Coronary artery (tissue), 2 donors: ENCODE measurements around the gene DDB1.

Source experiments
- DNase-seq: peaks from one replicate; pipeline ENCODE4 v3.0.0-alpha.2; 2017; ENCODE audit warnings: low spot score
- H3K27ac ChIP-seq, 2 donors: fragments of 200-600 bp; sonication (generic); one replicate each; pipeline ENCODE4 v1.5.1; 2016 to 2019
- H3K4me3 ChIP-seq: fragments of 200-600 bp; sonication (generic); 2 replicates; pipeline ENCODE4 v1.5.1; 2016; ENCODE audit warnings: mild to moderate bottlenecking, moderate library complexity
- TF ChIP-seq, protein P1 (sequence below): fragments of 200-600 bp; sonication (generic); IDR thresholded peaks from one replicate; pipeline ENCODE4 v1.5.1; 2019; ENCODE audit warnings: antibody characterized with exemption

The DDB1 gene

DNA sequence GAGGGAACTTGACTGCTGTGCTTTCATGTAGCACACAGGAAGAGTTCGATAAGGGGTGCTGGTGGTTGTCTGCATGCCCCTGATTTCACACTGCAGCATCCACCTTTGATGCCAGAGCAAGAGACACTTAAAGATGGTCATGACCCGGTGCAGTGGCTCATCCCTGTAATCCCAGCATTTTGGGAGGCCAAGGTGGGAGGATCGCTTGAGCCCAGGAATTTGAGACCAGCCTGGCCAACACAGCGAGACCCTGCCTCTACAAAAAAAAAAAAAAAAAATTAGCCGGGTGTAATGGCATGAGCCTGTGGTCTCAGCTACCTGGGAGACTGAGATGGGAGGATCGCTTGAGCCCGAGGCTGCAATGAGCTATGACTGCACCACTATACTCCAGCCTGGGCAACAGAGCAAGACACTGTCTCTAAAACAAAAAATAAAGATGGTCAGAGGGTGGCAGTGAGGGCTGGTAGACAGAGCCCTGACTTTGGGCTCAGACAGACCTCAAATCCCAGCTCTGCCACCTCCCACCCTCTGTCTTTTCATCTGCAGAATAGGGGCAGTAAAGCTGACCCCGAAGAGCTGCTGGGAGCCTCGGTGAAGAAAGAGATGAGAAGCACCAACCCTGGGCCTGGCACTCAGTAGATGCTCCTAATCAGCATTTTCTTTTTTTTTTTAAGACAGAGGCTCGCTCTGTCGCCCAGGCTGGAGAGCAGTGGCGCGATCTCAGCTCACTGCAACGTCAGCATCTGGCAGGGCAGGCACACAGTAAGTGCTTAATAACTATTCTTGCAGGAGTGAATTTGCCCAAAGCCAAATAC lies 55.5 kb downstream of the DDB1 start:
- DNase-seq: no peak
- TF ChIP-seq, protein P1, sequence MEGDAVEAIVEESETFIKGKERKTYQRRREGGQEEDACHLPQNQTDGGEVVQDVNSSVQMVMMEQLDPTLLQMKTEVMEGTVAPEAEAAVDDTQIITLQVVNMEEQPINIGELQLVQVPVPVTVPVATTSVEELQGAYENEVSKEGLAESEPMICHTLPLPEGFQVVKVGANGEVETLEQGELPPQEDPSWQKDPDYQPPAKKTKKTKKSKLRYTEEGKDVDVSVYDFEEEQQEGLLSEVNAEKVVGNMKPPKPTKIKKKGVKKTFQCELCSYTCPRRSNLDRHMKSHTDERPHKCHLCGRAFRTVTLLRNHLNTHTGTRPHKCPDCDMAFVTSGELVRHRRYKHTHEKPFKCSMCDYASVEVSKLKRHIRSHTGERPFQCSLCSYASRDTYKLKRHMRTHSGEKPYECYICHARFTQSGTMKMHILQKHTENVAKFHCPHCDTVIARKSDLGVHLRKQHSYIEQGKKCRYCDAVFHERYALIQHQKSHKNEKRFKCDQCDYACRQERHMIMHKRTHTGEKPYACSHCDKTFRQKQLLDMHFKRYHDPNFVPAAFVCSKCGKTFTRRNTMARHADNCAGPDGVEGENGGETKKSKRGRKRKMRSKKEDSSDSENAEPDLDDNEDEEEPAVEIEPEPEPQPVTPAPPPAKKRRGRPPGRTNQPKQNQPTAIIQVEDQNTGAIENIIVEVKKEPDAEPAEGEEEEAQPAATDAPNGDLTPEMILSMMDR: no peak
- Histone ChIP-seq H3K4me3 (no peak overlapping the region), H3K27ac (no peak overlapping the region)

DNA sequence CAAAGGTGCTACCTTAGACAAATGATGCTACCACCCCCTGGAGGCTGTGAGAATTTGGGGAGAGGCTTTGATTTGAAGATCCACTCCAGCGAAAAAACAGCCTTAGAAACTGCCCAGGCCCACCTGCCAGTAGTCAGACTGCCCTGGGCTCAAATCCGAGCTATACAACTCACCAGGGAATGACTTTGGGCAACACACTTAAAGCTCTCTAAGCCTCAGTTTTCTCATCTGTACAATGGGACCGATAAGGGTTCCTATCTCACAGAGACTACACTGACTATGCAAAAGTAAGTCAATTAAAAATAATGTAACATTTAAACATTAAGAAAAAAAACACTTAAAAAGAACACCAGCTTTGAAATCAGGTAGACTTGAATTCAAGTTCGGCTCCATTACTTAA lies 57.7 kb downstream of the DDB1 start:
- TF ChIP-seq, protein P1: no peak
- Histone ChIP-seq H3K4me3 (no peak overlapping the region), H3K27ac (no peak overlapping the region)
- DNase-seq: no peak

DNA sequence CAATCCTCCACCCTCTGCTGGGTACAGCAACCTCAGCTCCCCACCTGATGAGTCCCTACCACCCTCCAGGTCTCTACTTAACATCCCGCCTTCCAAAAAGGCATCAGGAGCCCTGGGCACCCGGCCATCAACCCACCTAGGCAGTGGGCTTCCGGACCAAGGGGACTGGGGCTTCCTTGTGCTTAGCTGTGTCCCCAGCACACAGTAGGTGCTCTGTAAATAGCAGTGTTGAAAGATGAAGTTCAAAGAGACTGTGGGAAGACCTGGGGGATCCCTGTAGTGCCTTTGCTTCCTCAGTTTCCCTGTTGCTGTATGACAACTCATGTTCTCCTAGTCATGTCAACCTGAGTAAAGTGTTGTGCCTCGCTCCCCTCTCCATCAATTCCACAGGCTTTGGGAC lies 58.8 kb downstream of the DDB1 start:
- TF ChIP-seq, protein P1: no peak
- Histone ChIP-seq H3K4me3 (no peak overlapping the region), H3K27ac (no peak overlapping the region)
- DNase-seq: no peak

DNA sequence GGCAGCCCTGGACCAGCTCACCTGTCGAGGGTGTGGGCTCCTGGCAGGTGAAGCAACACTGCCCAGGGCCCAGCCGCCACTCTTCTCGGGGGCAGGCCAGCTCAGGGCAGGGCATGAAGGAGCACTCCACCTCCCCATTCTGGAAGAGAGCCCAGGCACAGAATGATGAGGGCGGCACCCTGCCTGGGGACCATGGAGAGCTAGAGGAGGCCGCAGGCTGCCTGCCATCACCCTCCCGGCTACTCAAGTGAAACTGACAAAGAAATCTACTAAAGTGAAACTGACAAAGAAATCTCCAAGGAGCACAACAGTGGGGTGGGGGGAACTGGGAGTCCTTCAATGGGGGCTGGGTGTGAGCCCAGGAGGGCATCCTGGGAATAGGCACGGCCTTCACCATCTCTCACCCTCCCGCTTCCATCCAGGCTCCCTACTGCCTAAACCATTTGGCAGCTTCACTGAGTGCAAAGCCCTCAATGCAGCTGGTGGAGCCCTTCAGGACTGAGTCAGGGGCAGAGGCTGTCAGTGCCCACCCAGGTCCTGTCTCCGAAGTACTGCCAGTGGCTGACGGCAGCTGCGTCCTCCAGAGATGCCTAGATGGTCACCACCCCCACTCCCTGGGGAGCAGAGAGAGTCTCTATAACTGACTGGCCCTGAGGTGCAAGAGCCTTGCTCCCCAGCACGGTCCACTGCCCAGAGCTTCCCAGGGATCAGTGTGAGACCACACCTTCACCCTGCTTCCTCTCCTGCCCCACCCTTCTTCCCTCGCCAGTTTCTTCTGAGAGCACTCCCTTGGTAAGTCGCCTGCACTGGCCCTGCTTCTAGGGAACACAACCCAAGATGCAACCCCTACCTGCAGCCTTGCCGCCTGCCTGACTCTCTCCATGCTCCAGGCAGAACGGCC lies 59.5 kb downstream of the DDB1 start:
- TF ChIP-seq, protein P1: no peak
- Histone ChIP-seq H3K27ac (no peak overlapping the region), H3K4me3 (no peak overlapping the region)
- no peak for DNase-seq

DNA sequence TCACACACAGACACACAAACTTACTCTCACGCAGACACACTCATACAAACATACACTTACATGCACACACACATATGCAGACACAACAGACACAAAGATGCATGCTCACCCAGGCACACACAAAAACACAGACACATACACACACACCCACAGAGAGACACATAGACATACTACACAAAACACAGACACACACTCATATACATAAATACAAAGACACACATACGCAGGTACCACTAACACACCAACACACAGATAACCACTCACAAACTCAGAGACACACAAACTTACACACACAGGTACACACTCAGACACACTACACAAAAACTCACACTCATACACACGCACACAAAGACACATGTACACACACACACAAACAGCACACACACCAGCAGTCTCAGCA lies 60.2 kb downstream of the DDB1 start:
- no peak for DNase-seq
- TF ChIP-seq, protein P1: no peak
- H3K4me3 ChIP-seq: no peak overlapping the region
- H3K27ac ChIP-seq: no peak overlapping the region

DNA sequence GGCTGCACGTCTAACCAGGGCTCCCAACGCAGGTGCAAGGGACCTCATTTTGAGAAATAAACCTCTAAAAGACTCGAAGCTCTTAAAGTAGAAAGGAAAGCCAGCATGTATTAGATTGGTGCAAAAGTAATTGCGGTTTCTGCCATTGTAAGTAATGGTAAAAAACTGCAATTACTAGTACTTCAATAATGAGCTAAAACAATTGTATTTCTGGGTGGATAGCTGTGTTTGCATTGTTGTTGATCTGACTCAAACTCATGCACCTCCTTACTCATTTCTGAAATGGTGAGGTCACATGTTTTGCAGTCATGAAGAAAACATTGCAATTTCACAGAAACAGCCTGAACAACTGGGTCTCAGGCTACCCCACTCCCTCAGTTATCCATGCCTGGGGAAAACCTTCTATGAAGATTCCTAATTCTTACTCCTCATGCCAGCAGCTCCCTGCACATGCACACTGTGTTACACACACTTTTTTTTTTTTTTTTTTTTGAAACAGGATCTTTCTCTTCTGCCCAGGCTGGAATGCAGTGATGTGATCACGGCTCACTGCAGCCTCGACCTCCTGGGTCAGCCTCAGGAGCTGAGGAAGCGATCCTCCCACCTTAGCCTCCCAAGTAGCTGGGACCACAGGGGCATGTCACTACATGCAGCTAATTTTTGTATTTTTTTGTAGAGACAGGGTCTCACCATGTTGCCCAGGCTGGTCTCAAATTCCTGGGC lies 62.4 kb downstream of the DDB1 start:
- TF ChIP-seq, protein P1: no peak
- DNase-seq: no peak
- Histone ChIP-seq H3K27ac (no peak overlapping the region), H3K4me3 (no peak overlapping the region)
